Chondrocyte (in vitro differentiated cells): ENCODE data around the gene WIPF1. TPM values are rescaled to one million over a fixed set of nuclear protein-coding genes. Genes with fewer than 3 reads are reported as not detected.
"Not testable (repeated sequence)": the region's sequence is repeated elsewhere in the genome, so short reads cannot be mapped to it uniquely, and the experiment has no call there.

ENCODE experiments used
- DNase-seq: peaks from one replicate; pipeline ENCODE4 v3.0.0; 2021; ENCODE audit warnings: mixed read lengths, low spot score
- H3K27ac Mint-ChIP-seq: one replicate; pipeline ENCODE4 v1.8.0; 2021; ENCODE audit warnings: mild to moderate bottlenecking, moderate library complexity, mixed read lengths; ENCODE audit not compliant: unreplicated experiment
- H3K27me3 Mint-ChIP-seq: 2 replicates; pipeline ENCODE4 v1.8.0; 2021; ENCODE audit warnings: low read depth, mixed read lengths
- H3K36me3 Mint-ChIP-seq: 2 replicates; pipeline ENCODE4 v1.8.0; 2021; ENCODE audit warnings: low read depth, mixed read lengths
- H3K4me1 Mint-ChIP-seq: 2 replicates; pipeline ENCODE4 v1.8.0; 2021; ENCODE audit warnings: low read depth, mild to moderate bottlenecking, mixed read lengths
- H3K4me3 Mint-ChIP-seq: one replicate; pipeline ENCODE4 v1.8.0; 2021; ENCODE audit warnings: mild to moderate bottlenecking, moderate library complexity, mixed read lengths; ENCODE audit not compliant: unreplicated experiment
- H3K9me3 Mint-ChIP-seq: 2 replicates; pipeline ENCODE4 v1.8.0; 2021; ENCODE audit warnings: low read depth, mixed read lengths
- CTCF ChIP-seq: fragments of 200-600 bp; sonication (generic); IDR thresholded peaks from 2 replicates; pipeline ENCODE4 v1.5.0; 2021; ENCODE audit warnings: antibody characterized with exemption, mild to moderate bottlenecking, moderate library complexity
- total RNA-seq: library from RNA; stranded (reverse); gene quantifications from 3 replicates; pipeline ENCODE4 v1.2.1, GENCODE V29; 2021

The WIPF1 gene
- total RNA-seq, 1 donor from 2014 or later: 60.0 TPM

- Mint-ChIP-seq H3K36me3 (peaks cover 1% of the 10 kb centered on the region), H3K4me1 (no peaks in the 10 kb centered on the region), H3K27ac (no peak overlapping the region), H3K9me3 (peaks cover 6% of the 10 kb centered on the region), H3K27me3 (no peaks in the 10 kb centered on the region), H3K4me3 (no peak overlapping the region)
- no peak for DNase-seq
- no peak for TF ChIP-seq CTCF
These were observed 44.7 kb downstream of the WIPF1 start for GRCh38 chr2:174552880-174553279.

DNA sequence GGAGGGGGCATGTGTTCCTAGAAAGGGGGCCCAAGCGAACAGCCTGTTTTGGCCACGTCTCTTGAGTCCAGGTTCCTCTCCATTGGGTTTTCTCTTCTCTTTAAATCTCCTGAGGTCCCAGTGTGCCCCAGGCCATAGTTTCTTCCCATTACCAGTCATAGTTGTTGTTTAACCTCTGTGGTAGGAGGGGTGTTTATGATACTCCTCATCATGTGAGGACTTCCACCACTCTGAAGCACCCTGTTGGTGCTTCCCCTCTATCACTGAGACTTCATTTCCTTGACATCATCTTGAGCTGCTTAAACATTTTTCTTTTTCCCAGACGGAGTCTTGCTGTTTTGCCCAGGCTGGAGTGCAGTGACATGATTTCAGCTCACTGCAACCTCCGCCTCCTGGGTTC, 45.9 kb downstream of the WIPF1 start:
- no peaks in the 10 kb centered on the region for H3K27me3 Mint-ChIP-seq
- no peaks in the 10 kb centered on the region for H3K4me1 Mint-ChIP-seq
- H3K9me3 Mint-ChIP-seq: peaks cover 6% of the 10 kb centered on the region
- DNase-seq: no peak
- H3K27ac Mint-ChIP-seq: no peak overlapping the region
- no peaks in the 10 kb centered on the region for H3K36me3 Mint-ChIP-seq
- no peak overlapping the region for H3K4me3 Mint-ChIP-seq
- no peak for TF ChIP-seq CTCF

GRCh38 chr2:174548646-174549045, 49.0 kb downstream of the WIPF1 start:
- H3K4me1 Mint-ChIP-seq, H3K27ac Mint-ChIP-seq, H3K36me3 Mint-ChIP-seq, DNase-seq, H3K27me3 Mint-ChIP-seq, H3K4me3 Mint-ChIP-seq, H3K9me3 Mint-ChIP-seq: not testable (repeated sequence)

GRCh38 chr2:174548021-174548420, 49.6 kb downstream of the WIPF1 start:
- H3K36me3 Mint-ChIP-seq, H3K27me3 Mint-ChIP-seq, H3K4me1 Mint-ChIP-seq, DNase-seq, H3K27ac Mint-ChIP-seq, H3K9me3 Mint-ChIP-seq, H3K4me3 Mint-ChIP-seq: not testable (repeated sequence)

- DNase-seq: no peak
These were observed 50.8 kb downstream of the WIPF1 start for GRCh38 chr2:174546519-174547506.

DNA sequence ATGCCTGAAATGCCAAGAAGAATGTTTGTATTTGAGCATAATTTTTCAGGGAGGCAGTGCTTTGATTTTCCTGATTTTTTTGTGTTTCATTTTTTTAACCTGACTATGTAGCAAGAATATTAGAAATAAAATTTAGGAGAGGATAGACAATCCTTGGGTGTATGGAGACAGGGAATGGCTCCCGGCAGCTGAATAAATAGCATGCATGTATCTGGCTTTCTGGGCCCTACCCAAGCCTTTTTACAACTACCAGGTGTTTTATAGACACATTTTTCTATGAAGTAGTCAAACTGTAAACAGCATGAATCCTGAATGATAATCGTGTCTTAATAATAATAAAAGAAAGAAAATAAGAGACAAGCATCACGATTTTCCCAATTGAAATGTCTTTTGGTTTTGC, 52.4 kb downstream of the WIPF1 start:
- Mint-ChIP-seq H3K27me3 (no peaks in the 10 kb centered on the region), H3K36me3 (no peaks in the 10 kb centered on the region), H3K27ac (no peak overlapping the region), H3K4me3 (no peak overlapping the region), H3K4me1 (no peaks in the 10 kb centered on the region), H3K9me3 (no peaks in the 10 kb centered on the region)
- no peak for TF ChIP-seq CTCF
- no peak for DNase-seq

More at GRCh38 chr2:174546519-174547506, 50.8 kb downstream of the WIPF1 start:
- Mint-ChIP-seq H3K4me1 (no peaks in the 10 kb centered on the region), H3K36me3 (no peaks in the 10 kb centered on the region), H3K9me3 (no peaks in the 10 kb centered on the region), H3K27ac (no peak overlapping the region), H3K4me3 (no peak overlapping the region), H3K27me3 (no peaks in the 10 kb centered on the region)
- TF ChIP-seq CTCF: peak; percentile 66
